Fibroblast of the aortic adventitia (primary cell): ENCODE results near the gene CD2. TPM values are rescaled to one million over a fixed set of nuclear protein-coding genes. Genes with fewer than 3 reads are reported as not detected.

Experiments used
- DNase-seq: peaks from one replicate; pipeline ENCODE4 v3.0.0-alpha.2; 2010; ENCODE audit warnings: low read depth
- H3K4me3 ChIP-seq: 2 replicates; pipeline ENCODE4 v1.5.1; 2011; ENCODE audit warnings: low read depth, mild to moderate bottlenecking, control low read depth, low read length, moderate library complexity
- total RNA-seq: library from RNA; depleted of rRNA; stranded (reverse); fragments of >200 nt; gene quantifications from 2 replicates; pipeline ENCODE4 v1.2.3, GENCODE V29; 2012; ENCODE audit warnings: low replicate concordance
- TF ChIP-seq, protein P1 (sequence below): IDR thresholded peaks from 2 replicates; pipeline ENCODE4 v1.5.1; 2011; ENCODE audit warnings: mild to moderate bottlenecking, low read length, control low read depth, inconsistent platforms; ENCODE audit not compliant: insufficient read depth

The CD2 gene
- total RNA-seq, 1 donor, result not detected

DNA sequence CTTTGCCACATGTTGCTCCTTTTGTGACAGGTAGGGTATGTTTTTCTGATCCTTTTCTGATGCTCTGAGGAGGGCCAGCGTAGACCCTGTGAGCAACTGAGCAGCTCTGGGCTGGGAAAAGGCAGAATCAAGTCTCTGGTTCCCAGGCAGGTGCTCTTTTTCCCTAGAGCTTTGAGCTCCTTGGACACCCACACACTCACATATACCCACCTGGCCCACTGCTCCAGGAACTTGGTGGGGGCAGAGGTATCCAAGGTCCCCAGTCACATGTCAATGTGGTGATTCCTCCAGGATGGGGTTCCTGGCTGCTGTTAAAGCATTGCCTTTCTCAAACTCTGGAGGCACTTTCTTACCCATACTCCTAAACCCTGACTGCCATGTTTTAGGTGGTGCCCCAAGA is 5.4 kb downstream of the CD2 start:
- H3K4me3 ChIP-seq, result no peak overlapping the region
- DNase-seq, result no peak
- TF ChIP-seq, protein P1, sequence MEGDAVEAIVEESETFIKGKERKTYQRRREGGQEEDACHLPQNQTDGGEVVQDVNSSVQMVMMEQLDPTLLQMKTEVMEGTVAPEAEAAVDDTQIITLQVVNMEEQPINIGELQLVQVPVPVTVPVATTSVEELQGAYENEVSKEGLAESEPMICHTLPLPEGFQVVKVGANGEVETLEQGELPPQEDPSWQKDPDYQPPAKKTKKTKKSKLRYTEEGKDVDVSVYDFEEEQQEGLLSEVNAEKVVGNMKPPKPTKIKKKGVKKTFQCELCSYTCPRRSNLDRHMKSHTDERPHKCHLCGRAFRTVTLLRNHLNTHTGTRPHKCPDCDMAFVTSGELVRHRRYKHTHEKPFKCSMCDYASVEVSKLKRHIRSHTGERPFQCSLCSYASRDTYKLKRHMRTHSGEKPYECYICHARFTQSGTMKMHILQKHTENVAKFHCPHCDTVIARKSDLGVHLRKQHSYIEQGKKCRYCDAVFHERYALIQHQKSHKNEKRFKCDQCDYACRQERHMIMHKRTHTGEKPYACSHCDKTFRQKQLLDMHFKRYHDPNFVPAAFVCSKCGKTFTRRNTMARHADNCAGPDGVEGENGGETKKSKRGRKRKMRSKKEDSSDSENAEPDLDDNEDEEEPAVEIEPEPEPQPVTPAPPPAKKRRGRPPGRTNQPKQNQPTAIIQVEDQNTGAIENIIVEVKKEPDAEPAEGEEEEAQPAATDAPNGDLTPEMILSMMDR, result no peak

DNA sequence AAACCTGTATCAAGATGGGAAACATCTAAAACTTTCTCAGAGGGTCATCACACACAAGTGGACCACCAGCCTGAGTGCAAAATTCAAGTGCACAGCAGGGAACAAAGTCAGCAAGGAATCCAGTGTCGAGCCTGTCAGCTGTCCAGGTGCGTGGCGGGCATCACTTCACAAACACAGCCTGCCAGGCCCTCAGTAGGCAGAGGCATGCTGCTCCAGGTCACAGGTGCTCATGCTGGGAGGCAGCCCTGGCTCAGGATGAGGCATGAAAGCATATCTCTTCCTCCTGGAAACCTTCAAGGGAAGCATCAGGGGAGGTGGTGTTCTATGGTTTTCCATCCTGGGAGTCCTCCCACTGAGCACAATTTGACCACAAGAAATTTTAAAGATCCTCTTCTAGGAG is 6.3 kb downstream of the CD2 start:
- no peak for DNase-seq
- TF ChIP-seq, protein P1, result no peak
- H3K4me3 ChIP-seq, result no peak overlapping the region

DNA sequence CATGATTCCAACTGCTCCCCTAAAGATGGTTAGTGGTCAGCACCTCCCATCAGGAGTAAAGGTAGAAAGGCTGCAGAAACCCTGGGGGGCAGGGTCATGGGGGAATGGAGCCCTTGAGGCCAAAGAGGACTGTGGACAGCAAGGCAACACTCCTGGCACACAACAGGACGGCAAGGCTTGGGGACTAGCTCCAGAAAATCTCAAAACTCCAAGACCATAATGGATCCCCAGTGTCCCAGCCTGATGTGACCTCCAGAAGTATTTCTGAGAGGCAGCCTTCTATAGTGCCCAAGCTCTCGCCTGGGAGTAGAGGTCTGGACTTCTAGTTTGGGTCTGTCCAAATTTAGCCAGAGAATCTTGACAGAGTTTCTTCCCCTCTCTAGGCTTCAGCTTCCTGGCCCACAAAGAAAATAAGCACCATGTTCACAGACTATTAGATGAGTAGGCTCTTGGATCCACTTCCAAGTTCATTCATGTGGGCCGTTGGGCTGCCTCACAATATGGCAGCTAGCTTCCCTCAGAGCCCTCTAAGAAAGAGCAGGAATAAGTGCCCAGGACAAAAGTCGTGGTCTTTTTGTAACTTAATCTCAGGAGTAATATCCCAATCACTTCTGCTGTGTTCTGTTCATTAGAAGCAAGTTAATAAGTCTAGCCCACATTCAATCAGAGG is 6.9 kb downstream of the CD2 start:
- no peak overlapping the region for H3K4me3 ChIP-seq
- TF ChIP-seq, protein P1, result no peak
- no peak for DNase-seq

DNA sequence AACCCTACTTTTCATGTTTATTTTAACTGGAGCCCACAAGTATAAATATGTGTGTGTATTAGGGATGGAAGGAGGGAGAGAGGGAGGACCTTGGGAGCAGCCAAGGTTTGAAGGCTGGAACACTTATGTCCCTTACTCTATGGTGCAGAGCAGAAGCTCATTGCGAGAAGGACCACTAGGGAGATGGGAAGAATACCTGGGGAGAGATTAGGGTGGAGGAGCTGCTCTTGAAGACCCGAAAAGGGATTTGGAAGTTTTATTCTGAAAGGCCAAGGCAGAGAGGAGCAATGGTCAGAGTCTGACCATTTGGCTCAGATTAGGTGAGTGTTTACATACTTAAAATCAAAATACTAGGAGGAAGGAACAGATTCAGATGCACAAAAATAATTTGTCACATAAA is 8.1 kb downstream of the CD2 start:
- DNase-seq, result no peak
- H3K4me3 ChIP-seq, result no peak overlapping the region
- TF ChIP-seq, protein P1, result no peak

DNA sequence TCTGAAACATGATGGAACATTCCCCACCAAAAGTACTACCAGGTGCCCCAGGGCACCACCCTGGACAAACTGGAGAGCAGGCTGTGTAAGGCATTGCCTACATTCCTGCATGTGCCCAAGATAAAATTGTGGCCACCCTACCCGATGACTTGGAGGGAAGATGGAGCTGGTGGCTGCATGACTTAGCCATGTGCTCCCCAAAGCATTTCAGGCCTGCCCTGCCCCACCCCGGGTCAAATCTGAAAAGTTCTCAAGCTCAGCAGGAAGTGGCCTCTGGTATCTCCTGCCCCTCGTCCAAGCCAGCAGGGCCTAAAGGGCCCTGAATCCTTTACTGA is 8.5 kb downstream of the CD2 start:
- no peak overlapping the region for H3K4me3 ChIP-seq
- TF ChIP-seq, protein P1, result no peak
- DNase-seq, result no peak

DNA sequence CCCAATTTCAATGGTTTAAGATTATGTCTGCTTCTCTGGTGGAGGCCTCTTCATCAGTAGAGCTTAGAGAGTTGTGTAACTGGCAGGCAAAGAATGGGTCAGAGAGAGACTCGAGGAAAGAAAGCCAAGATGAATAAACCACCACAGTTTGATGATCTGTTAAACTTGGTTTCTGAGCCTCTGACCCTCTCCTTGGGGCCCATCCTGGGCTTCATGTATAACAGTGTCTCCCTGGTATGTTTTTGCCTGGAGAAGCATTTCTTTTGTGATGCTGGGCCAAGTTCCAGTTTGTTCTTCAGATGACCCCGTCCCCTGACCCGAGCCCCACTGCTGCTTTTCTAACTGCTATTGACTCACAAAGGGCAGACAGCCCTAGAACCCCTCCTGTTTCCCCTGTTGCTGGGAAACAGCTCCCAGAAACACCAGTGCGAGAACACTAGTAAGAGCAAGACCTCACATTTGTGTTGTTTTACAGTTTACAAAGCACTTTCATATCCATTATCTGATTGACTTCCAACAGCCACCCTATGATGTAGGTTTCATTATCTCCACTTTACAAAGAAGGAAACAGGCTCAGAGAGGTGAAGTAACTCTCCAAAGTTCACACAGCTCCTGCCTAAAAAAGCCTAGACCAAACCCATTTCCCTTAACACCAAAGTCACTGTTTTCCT is 9.0 kb downstream of the CD2 start:
- TF ChIP-seq, protein P1, result no peak
- DNase-seq, result peak; percentile 22
- H3K4me3 ChIP-seq, result no peak overlapping the region
